Measurements from ENCODE around the gene DEPP1. TPM values are rescaled to one million over a fixed set of nuclear protein-coding genes. Genes with fewer than 3 reads are reported as not detected.
A peak's percentile ranks its signal among the peaks of the same experiment; 100 is the strongest.

DEPP1 gene
- total RNA-seq, 2 experiments from 2014 or later: 0.34 to 0.40 TPM

- intact Hi-C loops (cut with micrococcal nuclease): no loop called here
- H3K27me3 Mint-ChIP-seq: peaks cover 2% of the 10 kb centered on the region
- peaks cover 10% of the 10 kb centered on the region for H3K4me1 Mint-ChIP-seq (ENCODE audit: low read depth)
- POLR2A ChIA-PET: interaction anchor here (0.8 kb wide), 1 partner anchor 17 kb away, joined by 3 read pairs; no protein-coding TSS in a partner anchor
- H3K4me3 Mint-ChIP-seq: no peak overlapping the region
- CTCF ChIA-PET: no interaction called here
- no peak overlapping the region for H3K27ac Mint-ChIP-seq
- H3K36me3 Mint-ChIP-seq: no peaks in the 10 kb centered on the region
- H3K9me3 Mint-ChIP-seq: no peaks in the 10 kb centered on the region
- DNase-seq: no peak
These were observed 13.6 kb upstream of the DEPP1 start for GRCh38 chr10:44992070-44992731.

GRCh38 chr10:44991571-44991970 lies 13.0 kb upstream of the DEPP1 start:
- no peaks in the 10 kb centered on the region for H3K9me3 Mint-ChIP-seq
- intact Hi-C loops (cut with micrococcal nuclease): no loop called here
- ChIA-PET CTCF (interaction anchor here (2.2 kb wide), 1 partner anchor 58 kb away, joined by 7 read pairs; no protein-coding TSS in a partner anchor), POLR2A (no interaction called here)
- H3K4me3 Mint-ChIP-seq: no peak overlapping the region
- no peak for DNase-seq
- H3K27me3 Mint-ChIP-seq: peaks cover 2% of the 10 kb centered on the region
- peaks cover 10% of the 10 kb centered on the region for H3K4me1 Mint-ChIP-seq (ENCODE audit: low read depth)
- no peaks in the 10 kb centered on the region for H3K36me3 Mint-ChIP-seq
- H3K27ac Mint-ChIP-seq: no peak overlapping the region

GRCh38 chr10:44990965-44991364 lies 12.4 kb upstream of the DEPP1 start:
- Mint-ChIP-seq H3K27ac (no peak overlapping the region), H3K27me3 (peaks cover 2% of the 10 kb centered on the region), H3K9me3 (no peaks in the 10 kb centered on the region), H3K36me3 (no peaks in the 10 kb centered on the region), H3K4me1 (ENCODE audit: low read depth) (peaks cover 10% of the 10 kb centered on the region), H3K4me3 (no peak overlapping the region)
- ChIA-PET CTCF (interaction anchor here (2.2 kb wide), 1 partner anchor 58 kb away, joined by 7 read pairs; no protein-coding TSS in a partner anchor), POLR2A (no interaction called here)
- intact Hi-C loops (cut with micrococcal nuclease): no loop called here
- peak; percentile 5 for DNase-seq

- CTCF ChIA-PET: interaction anchor here (2.2 kb wide), 1 partner anchor 57 kb away, joined by 7 read pairs; no protein-coding TSS in a partner anchor
- H3K4me1 Mint-ChIP-seq (ENCODE audit: low read depth): peaks cover 3% of the 10 kb centered on the region
- peaks cover 2% of the 10 kb centered on the region for H3K27me3 Mint-ChIP-seq
- intact Hi-C loops (cut with micrococcal nuclease): no loop called here
- H3K4me3 Mint-ChIP-seq: no peak overlapping the region
- H3K36me3 Mint-ChIP-seq: no peaks in the 10 kb centered on the region
- H3K9me3 Mint-ChIP-seq: no peaks in the 10 kb centered on the region
- H3K27ac Mint-ChIP-seq: no peak overlapping the region
- POLR2A ChIA-PET: no interaction called here
- peak; percentile 8 for DNase-seq
These were observed 11.7 kb upstream of the DEPP1 start for GRCh38 chr10:44990302-44990655.

- Mint-ChIP-seq H3K27me3 (peaks cover 2% of the 10 kb centered on the region), H3K36me3 (no peaks in the 10 kb centered on the region), H3K4me1 (ENCODE audit: low read depth) (no peaks in the 10 kb centered on the region), H3K9me3 (no peaks in the 10 kb centered on the region), H3K4me3 (no peak overlapping the region), H3K27ac (no peak overlapping the region)
- DNase-seq: no peak
- intact Hi-C loops (cut with micrococcal nuclease): no loop called here
- CTCF ChIA-PET: interaction anchor here (0.7 to 2.2 kb wide), 2 partner anchors 15 to 57 kb away, joined by 3 to 7 read pairs; no protein-coding TSS in a partner anchor
- POLR2A ChIA-PET: no interaction called here
These were observed 11.1 kb upstream of the DEPP1 start for GRCh38 chr10:44989597-44990301.

DNA sequence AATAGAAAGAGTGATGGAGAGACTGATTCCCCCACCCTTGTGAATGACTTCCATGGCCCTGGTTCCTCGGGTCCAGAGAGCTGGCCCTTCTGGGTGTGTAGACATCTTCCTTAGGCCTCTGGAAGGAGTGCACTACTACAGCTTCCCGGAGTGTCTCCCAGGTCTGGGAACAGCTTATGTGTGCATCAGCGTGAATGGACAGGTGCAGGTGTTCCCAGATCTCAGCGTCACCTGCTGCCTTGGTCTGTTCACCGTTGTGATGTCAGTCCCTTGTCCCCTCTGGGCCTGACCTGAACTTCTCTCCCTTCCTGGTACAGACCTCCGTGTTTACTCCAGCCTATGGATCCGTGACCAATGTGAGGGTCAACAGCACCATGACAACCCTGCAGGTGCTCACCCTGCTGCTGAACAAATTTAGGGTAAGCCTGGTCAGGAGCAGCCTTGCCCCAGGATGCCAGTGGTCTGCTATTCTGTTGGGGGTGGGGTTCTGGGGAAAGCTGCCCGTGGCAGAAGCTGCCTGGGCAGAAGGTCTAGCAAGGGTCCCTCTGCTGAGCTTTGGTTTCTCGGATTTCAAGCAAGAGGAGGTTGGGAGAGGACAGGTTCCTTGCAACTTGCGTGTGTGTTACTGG lies 10.5 kb upstream of the DEPP1 start:
- Mint-ChIP-seq H3K36me3 (no peaks in the 10 kb centered on the region), H3K27me3 (peaks cover 2% of the 10 kb centered on the region), H3K4me3 (no peak overlapping the region), H3K4me1 (ENCODE audit: low read depth) (no peaks in the 10 kb centered on the region), H3K9me3 (no peaks in the 10 kb centered on the region), H3K27ac (no peak overlapping the region)
- ChIA-PET POLR2A (no interaction called here), CTCF (interaction anchor here (0.7 to 1.0 kb wide), 2 partner anchors 15 to 17 kb away, joined by 3 read pairs; no protein-coding TSS in a partner anchor)
- intact Hi-C loops (cut with micrococcal nuclease): no loop called here
- DNase-seq: peak; percentile 3

GRCh38 chr10:44986670-44987069 lies 8.1 kb upstream of the DEPP1 start:
- CTCF ChIA-PET: no interaction called here
- DNase-seq: no peak
- intact Hi-C loops (cut with micrococcal nuclease): no loop called here
- no peaks in the 10 kb centered on the region for H3K36me3 Mint-ChIP-seq
- H3K4me3 Mint-ChIP-seq: no peak overlapping the region
- no peaks in the 10 kb centered on the region for H3K9me3 Mint-ChIP-seq
- POLR2A ChIA-PET: no interaction called here
- no peak overlapping the region for H3K27ac Mint-ChIP-seq
- H3K4me1 Mint-ChIP-seq (ENCODE audit: low read depth): no peaks in the 10 kb centered on the region
- H3K27me3 Mint-ChIP-seq: peaks cover 2% of the 10 kb centered on the region

DNA sequence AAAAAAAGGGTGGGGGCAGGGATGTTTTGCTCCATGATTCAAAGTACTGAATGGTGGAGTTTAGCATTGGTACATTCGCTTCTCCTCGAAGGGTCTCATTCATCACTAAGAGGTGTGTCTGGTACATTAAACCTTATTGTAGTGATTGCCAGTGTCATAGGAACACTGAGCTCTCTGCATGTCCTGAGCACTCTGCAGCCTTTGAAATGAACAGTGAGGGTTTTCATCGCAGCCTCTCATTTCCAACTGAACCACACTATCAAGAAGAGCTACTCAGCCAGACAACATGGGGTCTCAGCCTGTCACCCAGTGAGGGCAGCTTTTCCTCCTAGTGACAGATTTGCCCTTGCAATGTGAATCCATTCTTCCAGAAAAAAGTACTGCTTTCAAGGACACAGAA lies 7.6 kb upstream of the DEPP1 start:
- CTCF ChIA-PET: no interaction called here
- Mint-ChIP-seq H3K4me1 (ENCODE audit: low read depth) (no peaks in the 10 kb centered on the region), H3K27me3 (peaks cover 2% of the 10 kb centered on the region), H3K9me3 (no peaks in the 10 kb centered on the region), H3K36me3 (no peaks in the 10 kb centered on the region), H3K4me3 (no peak overlapping the region), H3K27ac (no peak overlapping the region)
- no peak for DNase-seq
- intact Hi-C loops (cut with micrococcal nuclease): no loop called here
- POLR2A ChIA-PET: no interaction called here

DNA sequence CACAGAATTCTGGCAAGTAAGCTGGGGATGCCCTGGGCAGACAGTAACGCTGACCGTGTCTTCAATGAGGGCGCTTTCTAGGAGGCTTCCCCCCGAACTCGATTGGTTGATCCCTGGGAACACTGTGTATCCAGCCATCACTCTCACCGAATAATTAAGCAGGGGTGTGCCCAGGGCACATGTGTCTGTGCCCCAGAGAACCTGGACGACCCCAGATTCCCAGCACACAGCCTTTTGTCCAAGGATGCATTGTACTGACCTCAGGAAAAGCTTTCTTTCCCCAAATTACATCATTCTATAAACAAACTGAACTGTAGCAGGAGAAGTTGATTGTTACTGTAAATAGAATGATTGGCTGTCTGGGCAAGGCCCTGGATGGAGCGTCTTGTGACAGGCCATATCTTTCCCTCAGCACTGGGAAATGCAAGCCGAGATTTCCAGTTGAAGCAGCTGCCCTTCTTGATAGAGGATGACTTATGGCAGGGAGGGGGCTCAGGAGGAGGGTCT lies 6.6 kb upstream of the DEPP1 start:
- H3K9me3 Mint-ChIP-seq: no peaks in the 10 kb centered on the region
- H3K27ac Mint-ChIP-seq: no peak overlapping the region
- no peaks in the 10 kb centered on the region for H3K4me1 Mint-ChIP-seq (ENCODE audit: low read depth)
- POLR2A ChIA-PET: no interaction called here
- CTCF ChIA-PET: interaction anchor here (1.1 kb wide), 1 partner anchor 52 kb away, joined by 3 read pairs; no protein-coding TSS in a partner anchor
- peaks cover 2% of the 10 kb centered on the region for H3K27me3 Mint-ChIP-seq
- H3K4me3 Mint-ChIP-seq: no peak overlapping the region
- intact Hi-C loops (cut with micrococcal nuclease): no loop called here
- H3K36me3 Mint-ChIP-seq: no peaks in the 10 kb centered on the region
- no peak for DNase-seq

GRCh38 chr10:44984671-44985101 lies 6.1 kb upstream of the DEPP1 start:
- DNase-seq: no peak
- ChIA-PET CTCF (interaction anchor here (1.1 kb wide), 1 partner anchor 52 kb away, joined by 3 read pairs; no protein-coding TSS in a partner anchor), POLR2A (no interaction called here)
- Mint-ChIP-seq H3K36me3 (no peaks in the 10 kb centered on the region), H3K9me3 (no peaks in the 10 kb centered on the region), H3K27me3 (peaks cover 2% of the 10 kb centered on the region), H3K4me3 (no peak overlapping the region), H3K27ac (no peak overlapping the region), H3K4me1 (ENCODE audit: low read depth) (no peaks in the 10 kb centered on the region)
- intact Hi-C loops (cut with micrococcal nuclease): no loop called here

DNA sequence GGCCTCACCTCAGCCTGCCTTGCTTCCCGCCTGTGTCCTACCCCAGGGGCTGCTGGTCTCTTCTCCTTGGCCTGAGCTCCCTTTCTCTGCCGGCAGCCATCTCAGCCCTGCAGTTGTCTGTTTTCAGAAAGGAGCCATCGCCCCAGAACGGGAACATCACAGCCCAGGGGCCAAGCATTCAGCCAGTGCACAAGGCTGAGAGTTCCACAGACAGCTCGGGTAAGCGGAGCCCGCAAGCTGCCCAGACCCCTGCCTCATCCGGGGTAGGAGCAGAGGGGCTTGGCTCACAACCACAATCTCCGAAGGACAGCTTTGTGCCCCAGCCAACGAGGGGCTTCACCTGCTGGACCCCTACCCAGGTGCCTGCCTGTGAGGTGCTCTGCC lies 5.3 kb upstream of the DEPP1 start:
- peaks cover 2% of the 10 kb centered on the region for H3K27me3 Mint-ChIP-seq
- no peaks in the 10 kb centered on the region for H3K9me3 Mint-ChIP-seq
- no peak for DNase-seq
- POLR2A ChIA-PET: no interaction called here
- CTCF ChIA-PET: no interaction called here
- no peaks in the 10 kb centered on the region for H3K36me3 Mint-ChIP-seq
- H3K4me3 Mint-ChIP-seq: no peak overlapping the region
- no peak overlapping the region for H3K27ac Mint-ChIP-seq
- intact Hi-C loops (cut with micrococcal nuclease): no loop called here
- H3K4me1 Mint-ChIP-seq (ENCODE audit: low read depth): no peaks in the 10 kb centered on the region

- Mint-ChIP-seq H3K9me3 (no peaks in the 10 kb centered on the region), H3K4me3 (no peak overlapping the region), H3K4me1 (ENCODE audit: low read depth) (no peaks in the 10 kb centered on the region), H3K27me3 (no peaks in the 10 kb centered on the region), H3K36me3 (no peaks in the 10 kb centered on the region), H3K27ac (no peak overlapping the region)
- no peak for DNase-seq
- POLR2A ChIA-PET: no interaction called here
- CTCF ChIA-PET: no interaction called here
- intact Hi-C loops (cut with micrococcal nuclease): no loop called here
These were observed 4.7 kb upstream of the DEPP1 start for GRCh38 chr10:44983066-44983894.
